ENCODE data around the gene IL5.
A peak's percentile ranks its signal among the peaks of the same experiment; 100 is the strongest.
"Not testable (repeated sequence)": the region's sequence is repeated elsewhere in the genome, so short reads cannot be mapped to it uniquely, and the experiment has no call there.

IL5 gene

GRCh38 chr5:132525299-132525724 is 18.0 kb downstream of the IL5 start:
- no peak for DNase-seq (ENCODE audit: low read depth)
- in situ Hi-C loops (cut with HindIII; ENCODE audit: low sequenced_read_pairs), result no loop called here
- no peak overlapping the region for H3K4me3 ChIP-seq (ENCODE audit: low read depth, low read length)
- no peak for TF ChIP-seq CTCF (IDR thresholded peaks at IDR 0.05; ENCODE audit: low read depth, low read length, missing control alignments)

GRCh38 chr5:132524877-132525276 is 18.4 kb downstream of the IL5 start:
- H3K4me3 ChIP-seq (ENCODE audit: low read depth, low read length); in situ Hi-C loops (cut with HindIII; ENCODE audit: low sequenced_read_pairs); DNase-seq (ENCODE audit: low read depth): not testable (repeated sequence)

- in situ Hi-C loops (cut with HindIII; ENCODE audit: low sequenced_read_pairs); H3K4me3 ChIP-seq (ENCODE audit: low read depth, low read length); DNase-seq (ENCODE audit: low read depth): not testable (repeated sequence)
Measured at GRCh38 chr5:132522067-132522466, 21.3 kb downstream of the IL5 start.

- in situ Hi-C loops (cut with HindIII; ENCODE audit: low sequenced_read_pairs); H3K4me3 ChIP-seq (ENCODE audit: low read depth, low read length); DNase-seq (ENCODE audit: low read depth): not testable (repeated sequence)
Measured at GRCh38 chr5:132513618-132514336, 29.5 kb downstream of the IL5 start.

GRCh38 chr5:132510076-132510475 is 33.2 kb downstream of the IL5 start:
- in situ Hi-C loops (cut with HindIII; ENCODE audit: low sequenced_read_pairs), result no loop called here
- H3K4me3 ChIP-seq (ENCODE audit: low read depth, low read length), result no peak overlapping the region
- DNase-seq (ENCODE audit: low read depth), result peak; percentile 54
- TF ChIP-seq CTCF (IDR thresholded peaks at IDR 0.05; ENCODE audit: low read depth, low read length, missing control alignments), result no peak

- peak; percentile 98 for DNase-seq (ENCODE audit: low read depth)
- peak; percentile 80 for TF ChIP-seq CTCF (IDR thresholded peaks at IDR 0.05; ENCODE audit: low read depth, low read length, missing control alignments)
- in situ Hi-C loops (cut with HindIII; ENCODE audit: low sequenced_read_pairs), result no loop called here
- H3K4me3 ChIP-seq (ENCODE audit: low read depth, low read length), result no peak overlapping the region
Measured at GRCh38 chr5:132506094-132506692, 37.1 kb downstream of the IL5 start.

GRCh38 chr5:132505641-132506040 is 37.7 kb downstream of the IL5 start:
- H3K4me3 ChIP-seq (ENCODE audit: low read depth, low read length), result no peak overlapping the region
- in situ Hi-C loops (cut with HindIII; ENCODE audit: low sequenced_read_pairs), result no loop called here
- TF ChIP-seq CTCF (IDR thresholded peaks at IDR 0.05; ENCODE audit: low read depth, low read length, missing control alignments), result no peak
- DNase-seq (ENCODE audit: low read depth), result no peak

- DNase-seq (ENCODE audit: low read depth), result no peak
- TF ChIP-seq CTCF (IDR thresholded peaks at IDR 0.05; ENCODE audit: low read depth, low read length, missing control alignments), result no peak
- in situ Hi-C loops (cut with HindIII; ENCODE audit: low sequenced_read_pairs), result no loop called here
- no peak overlapping the region for H3K4me3 ChIP-seq (ENCODE audit: low read depth, low read length)
Measured at GRCh38 chr5:132504746-132505145, 38.6 kb downstream of the IL5 start.

Measured in astrocyte of the cerebellum (primary cell).